Endothelial cell of umbilical vein (primary cell): Measurements from ENCODE around the gene PLCB4. TPM values are rescaled to one million over a fixed set of nuclear protein-coding genes. Genes with fewer than 3 reads are reported as not detected.

ENCODE experiments used
- BruUV-seq: library from RNA; stranded (reverse); fragments of 400-500 nt; replicated peaks from 2 replicates; lab custom pipeline; 2021; lab: Mats Ljungman, UMichigan
- CTCF ChIA-PET: fragments of 300-600, 350-600 bp; sonication (Branson Sonifier 250); formaldehyde crosslinking; loops from one replicate; lab custom pipeline; 2021; ENCODE audit warnings: antibody characterized with exemption, inconsistent platforms; lab: Charles Lee
- POLR2A ChIA-PET: fragments of 300-600, 350-600 bp; sonication (Branson Sonifier 250); formaldehyde crosslinking; loops from one replicate; lab custom pipeline; 2021; ENCODE audit warnings: antibody characterized with exemption, inconsistent platforms; lab: Charles Lee
- DNase-seq: peaks from one replicate; pipeline ENCODE4 v3.0.0-alpha.2; 2011; ENCODE audit warnings: low read depth, low spot score
- FAIRE-seq: peaks from 2 replicates; lab custom pipeline; 2011; peaks lifted over from hg19 to GRCh38; lab: Jason Lieb, UNC
- H2AFZ ChIP-seq: 2 replicates; pipeline ENCODE4 v1.6.0; 2012; ENCODE audit warnings: low read depth, low read length, control low read depth, inconsistent platforms
- H3K27ac ChIP-seq: 2 replicates; pipeline ENCODE4 v1.5.1; 2011; ENCODE audit warnings: low read depth, mild to moderate bottlenecking, control low read depth, low read length, moderate library complexity; ENCODE audit not compliant: insufficient read depth
- H3K27me3 ChIP-seq, 2 experiments: 2 replicates each; pipeline versions ENCODE4 v1.6.0 to v1.6.1; 2011; ENCODE audit warnings: low read length in 2 of 2, mixed read lengths in 1 of 2; ENCODE audit not compliant: control insufficient read depth in 2 of 2, insufficient read depth in 2 of 2
- H3K36me3 ChIP-seq, 2 experiments: 2 replicates in 1 of 2; 3 replicates in 1 of 2; pipeline ENCODE4 v1.5.1; 2011; ENCODE audit warnings: low read length in 2 of 2, mild to moderate bottlenecking in 1 of 2, moderate library complexity in 1 of 2; ENCODE audit not compliant: control insufficient read depth in 2 of 2, insufficient read depth in 2 of 2; ENCODE audit errors: extremely low read depth in 1 of 2
- H3K4me1 ChIP-seq: 3 replicates; pipeline ENCODE4 v1.5.1; 2011; ENCODE audit warnings: mild to moderate bottlenecking, low read length; ENCODE audit not compliant: control insufficient read depth, insufficient read depth; ENCODE audit errors: extremely low read depth
- H3K4me2 ChIP-seq: 2 replicates; pipeline ENCODE4 v1.6.1; 2011; ENCODE audit warnings: low read length, control low read depth, mixed read lengths; ENCODE audit not compliant: insufficient read depth
- H3K4me3 ChIP-seq, 3 experiments: fragments of 200-600 bp in 1 of 3; sonication (generic), shearing (Covaris generic) in 1 of 3; replicated peaks in 1 of 3; 2 replicates each; pipeline ENCODE4 v1.5.1; 2011 to 2016; ENCODE audit warnings: control low read depth in 3 of 3, low read length in 3 of 3, mild to moderate bottlenecking in 2 of 3, inconsistent platforms in 1 of 3, low read depth in 1 of 3, moderate library complexity in 1 of 3; ENCODE audit not compliant: insufficient read depth in 1 of 3
- H3K79me2 ChIP-seq: 2 replicates; pipeline ENCODE4 v1.6.0; 2012; ENCODE audit warnings: low read length, inconsistent platforms; ENCODE audit not compliant: control insufficient read depth, insufficient read depth
- H3K9ac ChIP-seq: replicated peaks from 2 replicates; pipeline ENCODE3; 2011; ENCODE audit warnings: low read length, control low read depth; ENCODE audit not compliant: insufficient read depth; ENCODE audit errors: extremely low read depth
- H3K9me1 ChIP-seq: replicated peaks from 3 replicates; pipeline ENCODE4 v1.6.0; 2011; ENCODE audit warnings: mild to moderate bottlenecking, low read length; ENCODE audit not compliant: control insufficient read depth, insufficient read depth; ENCODE audit errors: extremely low read depth
- H3K9me3 ChIP-seq: replicated peaks from 2 replicates; pipeline ENCODE4 v1.5.1; 2012; ENCODE audit warnings: low read length, inconsistent platforms; ENCODE audit not compliant: control insufficient read depth, insufficient read depth
- H4K20me1 ChIP-seq: replicated peaks from 2 replicates; pipeline ENCODE3; 2011; ENCODE audit warnings: mild to moderate bottlenecking, low read length; ENCODE audit not compliant: control insufficient read depth, insufficient read depth; ENCODE audit errors: extremely low read depth
- EZH2 ChIP-seq: IDR thresholded peaks from 2 replicates; pipeline ENCODE4 v1.6.1; 2012; ENCODE audit warnings: borderline replicate concordance, low read depth, mild to moderate bottlenecking, moderate library complexity, low read length, inconsistent platforms; ENCODE audit not compliant: severe bottlenecking
- FOS ChIP-seq: IDR thresholded peaks from 2 replicates; pipeline ENCODE4 v1.6.1; 2011; ENCODE audit warnings: mild to moderate bottlenecking, low read length, moderate library complexity, borderline replicate concordance; ENCODE audit not compliant: insufficient read depth
- GATA2 ChIP-seq: IDR thresholded peaks from 2 replicates; pipeline ENCODE4 v1.7.0; 2011; ENCODE audit warnings: low read depth, mild to moderate bottlenecking, moderate library complexity, mixed read lengths, low read length; ENCODE audit not compliant: insufficient read length, insufficient read depth
- JUN ChIP-seq: IDR thresholded peaks from 2 replicates; pipeline ENCODE4 v1.6.1; 2011; ENCODE audit warnings: borderline replicate concordance, low read depth; ENCODE audit not compliant: insufficient read length, insufficient read depth
- MYC ChIP-seq: IDR thresholded peaks from one replicate; pipeline ENCODE4 v1.6.1; 2011; ENCODE audit warnings: mild to moderate bottlenecking, low read depth, low read length
- POLR2A ChIP-seq: IDR thresholded peaks from 2 replicates; pipeline ENCODE4 v1.6.1; 2012; ENCODE audit warnings: low read depth, mild to moderate bottlenecking, control low read depth, low read length
- POLR2AphosphoS5 ChIP-seq: IDR thresholded peaks from 2 replicates; pipeline ENCODE4 v1.6.1; 2012; ENCODE audit warnings: low read depth, mild to moderate bottlenecking, control low read depth, low read length, moderate library complexity; ENCODE audit not compliant: insufficient read depth
- dilution Hi-C: fragments of 300-500 bp; cut with MboI; formaldehyde crosslinking; loops from one replicate; pipeline ENCODE4 v1.15.0; 2019; ENCODE audit warnings: low sequenced_read_pairs; ENCODE audit not compliant: extremely low pct_ligation_motif_present
- intact Hi-C: fragments of 100-400 bp; cut with micrococcal nuclease; formaldehyde crosslinking; loops from one replicate; pipeline ENCODE4 v1.10.0; 2022
- polyA plus RNA-seq, 4 experiments: library from polyadenylated mRNA; depleted of rRNA in 3 of 4; stranded (reverse) in 3 of 4; unstranded in 1 of 4; fragments of >200 nt; gene quantifications; 2 replicates each; pipeline versions ENCODE4 v1.2.1 to v1.2.3, GENCODE V29; 2011 to 2012; ENCODE audit warnings: missing spikeins in 1 of 4
- total RNA-seq: library from RNA; stranded (reverse); gene quantifications from 2 replicates; pipeline ENCODE4 v1.2.3, GENCODE V29; 2021
- TF ChIP-seq, protein P1 (sequence below): IDR thresholded peaks from 2 replicates; pipeline ENCODE4 v1.6.1; 2011; ENCODE audit not compliant: insufficient read depth, insufficient read length
- TF ChIP-seq, protein P2 (sequence below), 2 donors: IDR thresholded peaks; 1 replicate in 1 of 2; 2 replicates in 1 of 2; pipeline ENCODE4 v1.5.1; 2011; ENCODE audit warnings: low read length in 2 of 2, mild to moderate bottlenecking in 2 of 2, moderate library complexity in 2 of 2, control low read depth in 1 of 2, inconsistent platforms in 1 of 2, low read depth in 1 of 2; ENCODE audit not compliant: insufficient read depth in 1 of 2; ENCODE audit errors: extremely low read depth in 1 of 2

Gene PLCB4
- total and polyA plus RNA-seq, 2 donors (not counting 3 experiments of a cell fraction or from before 2014, with no cell fraction given), result 0.37 to 1.7 TPM

DNA sequence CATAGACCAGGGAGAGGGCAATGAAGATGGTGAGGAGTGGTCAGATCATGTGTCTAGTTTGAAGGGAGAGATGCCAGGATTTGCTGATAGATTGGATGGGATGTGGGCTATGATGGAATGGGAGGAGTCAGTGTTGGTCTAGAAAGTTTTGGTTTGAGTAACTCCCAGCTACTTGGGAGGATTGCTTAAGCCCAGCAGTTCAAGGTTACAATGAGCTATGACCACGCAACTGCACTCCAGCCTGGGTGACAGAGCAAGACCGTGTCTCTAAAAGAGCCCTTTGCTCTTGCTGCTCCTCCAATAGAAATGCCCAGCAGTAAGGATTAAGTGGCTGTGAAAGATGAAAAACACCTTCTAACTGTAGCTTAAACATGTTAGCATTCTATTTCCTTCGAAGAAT, 427.3 kb downstream of the PLCB4 start:
- no peaks in the 10 kb centered on the region for H3K9me3 ChIP-seq
- no peak overlapping the region for H3K4me3 ChIP-seq
- H3K9me1 ChIP-seq, result no peaks in the 10 kb centered on the region
- dilution Hi-C loops (no loop called here), intact Hi-C loops (no loop called here)
- TF ChIP-seq POLR2A (no peak), FOS (no peak), POLR2AphosphoS5 (no peak), EZH2 (no peak), JUN (no peak), GATA2 (no peak), MYC (no peak)
- TF ChIP-seq, protein P1, sequence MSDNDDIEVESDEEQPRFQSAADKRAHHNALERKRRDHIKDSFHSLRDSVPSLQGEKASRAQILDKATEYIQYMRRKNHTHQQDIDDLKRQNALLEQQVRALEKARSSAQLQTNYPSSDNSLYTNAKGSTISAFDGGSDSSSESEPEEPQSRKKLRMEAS, result no peak
- TF ChIP-seq, protein P2, sequence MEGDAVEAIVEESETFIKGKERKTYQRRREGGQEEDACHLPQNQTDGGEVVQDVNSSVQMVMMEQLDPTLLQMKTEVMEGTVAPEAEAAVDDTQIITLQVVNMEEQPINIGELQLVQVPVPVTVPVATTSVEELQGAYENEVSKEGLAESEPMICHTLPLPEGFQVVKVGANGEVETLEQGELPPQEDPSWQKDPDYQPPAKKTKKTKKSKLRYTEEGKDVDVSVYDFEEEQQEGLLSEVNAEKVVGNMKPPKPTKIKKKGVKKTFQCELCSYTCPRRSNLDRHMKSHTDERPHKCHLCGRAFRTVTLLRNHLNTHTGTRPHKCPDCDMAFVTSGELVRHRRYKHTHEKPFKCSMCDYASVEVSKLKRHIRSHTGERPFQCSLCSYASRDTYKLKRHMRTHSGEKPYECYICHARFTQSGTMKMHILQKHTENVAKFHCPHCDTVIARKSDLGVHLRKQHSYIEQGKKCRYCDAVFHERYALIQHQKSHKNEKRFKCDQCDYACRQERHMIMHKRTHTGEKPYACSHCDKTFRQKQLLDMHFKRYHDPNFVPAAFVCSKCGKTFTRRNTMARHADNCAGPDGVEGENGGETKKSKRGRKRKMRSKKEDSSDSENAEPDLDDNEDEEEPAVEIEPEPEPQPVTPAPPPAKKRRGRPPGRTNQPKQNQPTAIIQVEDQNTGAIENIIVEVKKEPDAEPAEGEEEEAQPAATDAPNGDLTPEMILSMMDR (IDR thresholded peaks at IDR 0.05; ENCODE audit: extremely low read depth in 1 of 2, insufficient read depth in 1 of 2, low read depth in 1 of 2, low read length in 2 of 2), result no peak
- DNase-seq, result no peak
- no TSS peak for BruUV-seq
- ChIA-PET CTCF (interaction anchor here (1.0 kb wide), 1 partner anchor 19 kb away, joined by 3 read pairs; the partner anchor contains the start of gene LAMP5), POLR2A (no interaction called here)
- H3K27me3 ChIP-seq, result peaks cover 0 to 4% of the 10 kb centered on the region in 2 experiments
- no peak overlapping the region for H2AFZ ChIP-seq
- no peaks in the 10 kb centered on the region for H3K4me1 ChIP-seq
- no peak overlapping the region for H3K4me2 ChIP-seq
- H3K27ac ChIP-seq, result no peak overlapping the region
- no peaks in the 10 kb centered on the region for H3K36me3 ChIP-seq
- no peaks in the 10 kb centered on the region for H4K20me1 ChIP-seq
- no peaks in the 10 kb centered on the region for H3K79me2 ChIP-seq
- FAIRE-seq, result no peak
- H3K9ac ChIP-seq, result no peak overlapping the region
